Mammary epithelial cell (primary cell): Measurements from ENCODE around the gene DBH.

Experiments used
- EZH2 ChIP-seq: IDR thresholded peaks from 2 replicates; pipeline ENCODE4 v1.6.1; 2012; ENCODE audit warnings: low read length, inconsistent platforms, borderline replicate concordance
- TF ChIP-seq, protein P1 (sequence below), 2 donors: IDR thresholded peaks in 1 of 2; conservative IDR thresholded peaks in 1 of 2; 2 replicates each; pipeline ENCODE4 v1.5.1; 2011 to 2012; ENCODE audit warnings: inconsistent platforms in 2 of 2, low read length in 2 of 2, mild to moderate bottlenecking in 2 of 2, control low read depth in 1 of 2, low read depth in 1 of 2; ENCODE audit not compliant: insufficient read depth in 1 of 2; ENCODE audit errors: extremely low read depth in 1 of 2

DNA sequence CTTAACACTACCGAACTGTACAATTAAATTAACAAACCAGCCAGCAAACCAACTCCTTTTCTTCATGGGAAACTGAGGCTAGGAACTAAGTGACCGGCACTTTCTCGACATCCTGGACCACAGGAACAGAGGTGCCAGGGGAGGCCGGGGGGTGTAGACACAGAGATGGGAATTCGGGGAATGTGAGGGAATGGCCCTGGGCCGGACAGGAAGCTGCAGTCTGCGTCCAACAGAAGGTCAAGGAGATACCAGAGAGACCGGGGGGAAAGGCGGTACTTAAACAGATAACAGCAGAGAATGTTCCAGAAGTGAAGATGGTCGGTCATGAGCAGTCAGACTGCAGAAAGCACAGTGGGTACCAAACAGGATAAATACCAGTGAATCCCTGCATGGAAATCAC, 40.3 kb downstream of the DBH start:
- TF ChIP-seq, protein P1, sequence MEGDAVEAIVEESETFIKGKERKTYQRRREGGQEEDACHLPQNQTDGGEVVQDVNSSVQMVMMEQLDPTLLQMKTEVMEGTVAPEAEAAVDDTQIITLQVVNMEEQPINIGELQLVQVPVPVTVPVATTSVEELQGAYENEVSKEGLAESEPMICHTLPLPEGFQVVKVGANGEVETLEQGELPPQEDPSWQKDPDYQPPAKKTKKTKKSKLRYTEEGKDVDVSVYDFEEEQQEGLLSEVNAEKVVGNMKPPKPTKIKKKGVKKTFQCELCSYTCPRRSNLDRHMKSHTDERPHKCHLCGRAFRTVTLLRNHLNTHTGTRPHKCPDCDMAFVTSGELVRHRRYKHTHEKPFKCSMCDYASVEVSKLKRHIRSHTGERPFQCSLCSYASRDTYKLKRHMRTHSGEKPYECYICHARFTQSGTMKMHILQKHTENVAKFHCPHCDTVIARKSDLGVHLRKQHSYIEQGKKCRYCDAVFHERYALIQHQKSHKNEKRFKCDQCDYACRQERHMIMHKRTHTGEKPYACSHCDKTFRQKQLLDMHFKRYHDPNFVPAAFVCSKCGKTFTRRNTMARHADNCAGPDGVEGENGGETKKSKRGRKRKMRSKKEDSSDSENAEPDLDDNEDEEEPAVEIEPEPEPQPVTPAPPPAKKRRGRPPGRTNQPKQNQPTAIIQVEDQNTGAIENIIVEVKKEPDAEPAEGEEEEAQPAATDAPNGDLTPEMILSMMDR (conservative IDR thresholded peaks at IDR 0.05 in 1 of 2, IDR thresholded peaks at IDR 0.05 in 1 of 2; ENCODE audit: extremely low read depth in 1 of 2, insufficient read depth in 1 of 2, low read depth in 1 of 2, low read length in 2 of 2): no peak
- TF ChIP-seq EZH2: no peak
